Glutamatergic neuron (in vitro differentiated cells): ENCODE data around the gene MARS1. TPM values are rescaled to one million over a fixed set of nuclear protein-coding genes. Genes with fewer than 3 reads are reported as not detected.

ENCODE experiments used
- DNase-seq: peaks from one replicate; pipeline ENCODE4 v3.0.0; 2022
- H3K27ac Mint-ChIP-seq: one replicate; pipeline ENCODE4 v1.8.0; 2020; ENCODE audit warnings: mild to moderate bottlenecking, mixed read lengths, inconsistent platforms; ENCODE audit not compliant: unreplicated experiment
- H3K27me3 Mint-ChIP-seq: one replicate; pipeline ENCODE4 v1.8.0; 2020; ENCODE audit warnings: mild to moderate bottlenecking, moderate library complexity, mixed read lengths, inconsistent platforms; ENCODE audit not compliant: unreplicated experiment
- H3K36me3 Mint-ChIP-seq: one replicate; pipeline ENCODE4 v1.8.0; 2020; ENCODE audit warnings: mild to moderate bottlenecking, mixed read lengths, inconsistent platforms; ENCODE audit not compliant: unreplicated experiment
- H3K4me1 Mint-ChIP-seq: one replicate; pipeline ENCODE4 v1.8.0; 2020; ENCODE audit warnings: mild to moderate bottlenecking, low read depth, mixed read lengths, inconsistent platforms; ENCODE audit not compliant: unreplicated experiment
- H3K4me3 Mint-ChIP-seq: one replicate; pipeline ENCODE4 v1.8.0; 2020; ENCODE audit warnings: mild to moderate bottlenecking, mixed read lengths, inconsistent platforms; ENCODE audit not compliant: unreplicated experiment
- H3K9me3 Mint-ChIP-seq: one replicate; pipeline ENCODE4 v1.8.0; 2020; ENCODE audit warnings: mild to moderate bottlenecking, moderate library complexity, mixed read lengths, inconsistent platforms; ENCODE audit not compliant: unreplicated experiment
- total RNA-seq: library from RNA; stranded (reverse); fragmentation: NEBNext Ultra II Directional; extraction: Animal tissue kit (Norgen Biotek cat#: 25700); gene quantifications from one replicate; pipeline ENCODE4 v1.2.1, GENCODE V29; 2021; ENCODE audit not compliant: unreplicated experiment
- TF ChIP-seq, protein P1 (sequence below): fragments of 200-600 bp; sonication (generic); IDR thresholded peaks from one replicate; pipeline ENCODE4 v1.5.0; 2021; ENCODE audit not compliant: partially characterized antibody, unreplicated experiment

The MARS1 gene
- total RNA-seq, 1 donor from 2014 or later = 870 TPM

DNA sequence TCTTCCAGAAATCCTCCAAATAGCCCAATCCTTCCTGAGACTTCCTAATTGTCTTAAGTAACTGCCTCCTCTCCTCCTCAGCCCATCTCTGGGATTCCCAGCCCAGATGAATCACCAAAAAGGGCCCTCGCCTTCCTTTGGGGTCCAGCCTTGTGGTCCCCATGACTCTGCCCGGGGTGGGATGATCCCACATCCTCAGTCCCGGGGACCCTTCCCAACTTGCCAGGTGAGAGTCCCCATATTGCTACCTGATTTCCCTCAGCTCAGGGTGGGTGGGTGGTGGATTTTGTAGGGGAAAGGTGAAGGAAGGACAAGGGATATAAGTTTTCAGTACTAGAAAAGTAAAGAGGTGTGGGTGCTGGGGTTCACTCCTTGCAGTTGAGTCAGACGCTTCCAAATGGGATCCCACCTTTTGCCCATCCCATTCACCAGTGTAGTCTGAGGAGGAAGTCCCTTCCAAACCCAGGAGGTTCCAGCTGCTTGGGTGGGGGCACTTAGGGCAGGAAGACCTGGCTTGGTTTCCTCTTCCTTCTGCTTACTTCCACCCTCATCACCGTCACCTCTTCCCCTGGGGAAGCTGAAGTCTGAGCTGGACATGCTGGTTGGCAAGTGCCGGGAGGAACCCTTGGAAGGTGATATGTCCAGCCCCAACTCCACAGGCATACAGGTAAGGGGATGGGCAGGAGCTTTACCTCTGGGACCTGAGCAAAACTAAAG is 22.7 kb upstream of the MARS1 start:
- no peak for DNase-seq
- peaks cover 23% of the 10 kb centered on the region for H3K27me3 Mint-ChIP-seq
- H3K4me3 Mint-ChIP-seq = no peak overlapping the region
- TF ChIP-seq, protein P1, sequence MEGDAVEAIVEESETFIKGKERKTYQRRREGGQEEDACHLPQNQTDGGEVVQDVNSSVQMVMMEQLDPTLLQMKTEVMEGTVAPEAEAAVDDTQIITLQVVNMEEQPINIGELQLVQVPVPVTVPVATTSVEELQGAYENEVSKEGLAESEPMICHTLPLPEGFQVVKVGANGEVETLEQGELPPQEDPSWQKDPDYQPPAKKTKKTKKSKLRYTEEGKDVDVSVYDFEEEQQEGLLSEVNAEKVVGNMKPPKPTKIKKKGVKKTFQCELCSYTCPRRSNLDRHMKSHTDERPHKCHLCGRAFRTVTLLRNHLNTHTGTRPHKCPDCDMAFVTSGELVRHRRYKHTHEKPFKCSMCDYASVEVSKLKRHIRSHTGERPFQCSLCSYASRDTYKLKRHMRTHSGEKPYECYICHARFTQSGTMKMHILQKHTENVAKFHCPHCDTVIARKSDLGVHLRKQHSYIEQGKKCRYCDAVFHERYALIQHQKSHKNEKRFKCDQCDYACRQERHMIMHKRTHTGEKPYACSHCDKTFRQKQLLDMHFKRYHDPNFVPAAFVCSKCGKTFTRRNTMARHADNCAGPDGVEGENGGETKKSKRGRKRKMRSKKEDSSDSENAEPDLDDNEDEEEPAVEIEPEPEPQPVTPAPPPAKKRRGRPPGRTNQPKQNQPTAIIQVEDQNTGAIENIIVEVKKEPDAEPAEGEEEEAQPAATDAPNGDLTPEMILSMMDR = no peak
- peaks cover 8% of the 10 kb centered on the region for H3K4me1 Mint-ChIP-seq
- peaks cover 10% of the 10 kb centered on the region for H3K9me3 Mint-ChIP-seq
- H3K27ac Mint-ChIP-seq = no peak overlapping the region
- peaks cover 5% of the 10 kb centered on the region for H3K36me3 Mint-ChIP-seq

DNA sequence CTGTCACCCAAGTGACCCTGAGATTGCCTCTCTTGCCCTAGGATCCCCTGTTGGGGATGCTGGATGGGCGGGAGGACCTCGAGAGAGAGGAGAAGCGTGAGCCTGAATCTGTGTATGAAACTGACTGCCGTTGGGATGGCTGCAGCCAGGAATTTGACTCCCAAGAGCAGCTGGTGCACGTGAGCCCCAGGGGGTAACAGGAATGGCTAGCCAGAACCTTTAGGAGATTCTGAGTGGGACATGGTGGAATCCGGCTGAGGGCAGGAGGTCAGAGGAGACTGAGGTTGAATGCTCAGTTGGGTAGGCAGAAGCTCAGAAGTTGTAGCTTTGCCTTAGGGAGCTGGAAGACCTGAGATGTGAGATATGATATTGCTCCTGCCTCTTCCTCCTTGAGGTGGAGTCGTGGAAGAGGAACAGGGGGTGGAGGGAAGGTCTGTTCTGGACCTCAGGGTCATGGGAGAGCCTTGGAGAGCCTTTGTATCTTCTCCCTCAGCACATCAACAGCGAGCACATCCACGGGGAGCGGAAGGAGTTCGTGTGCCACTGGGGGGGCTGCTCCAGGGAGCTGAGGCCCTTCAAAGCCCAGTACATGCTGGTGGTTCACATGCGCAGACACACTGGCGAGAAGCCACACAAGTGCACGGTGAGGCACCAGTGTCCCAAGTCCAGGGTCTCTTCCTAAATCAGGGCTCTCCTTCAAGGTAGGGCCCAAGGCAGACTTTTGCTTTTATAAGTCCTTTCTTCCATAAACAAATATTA is 21.9 kb upstream of the MARS1 start:
- H3K4me3 Mint-ChIP-seq = no peak overlapping the region
- DNase-seq = no peak
- H3K4me1 Mint-ChIP-seq = peaks cover 4% of the 10 kb centered on the region
- H3K36me3 Mint-ChIP-seq = peaks cover 5% of the 10 kb centered on the region
- H3K9me3 Mint-ChIP-seq = peaks cover 9% of the 10 kb centered on the region
- no peak overlapping the region for H3K27ac Mint-ChIP-seq
- TF ChIP-seq, protein P1 = no peak
- H3K27me3 Mint-ChIP-seq = peaks cover 19% of the 10 kb centered on the region

DNA sequence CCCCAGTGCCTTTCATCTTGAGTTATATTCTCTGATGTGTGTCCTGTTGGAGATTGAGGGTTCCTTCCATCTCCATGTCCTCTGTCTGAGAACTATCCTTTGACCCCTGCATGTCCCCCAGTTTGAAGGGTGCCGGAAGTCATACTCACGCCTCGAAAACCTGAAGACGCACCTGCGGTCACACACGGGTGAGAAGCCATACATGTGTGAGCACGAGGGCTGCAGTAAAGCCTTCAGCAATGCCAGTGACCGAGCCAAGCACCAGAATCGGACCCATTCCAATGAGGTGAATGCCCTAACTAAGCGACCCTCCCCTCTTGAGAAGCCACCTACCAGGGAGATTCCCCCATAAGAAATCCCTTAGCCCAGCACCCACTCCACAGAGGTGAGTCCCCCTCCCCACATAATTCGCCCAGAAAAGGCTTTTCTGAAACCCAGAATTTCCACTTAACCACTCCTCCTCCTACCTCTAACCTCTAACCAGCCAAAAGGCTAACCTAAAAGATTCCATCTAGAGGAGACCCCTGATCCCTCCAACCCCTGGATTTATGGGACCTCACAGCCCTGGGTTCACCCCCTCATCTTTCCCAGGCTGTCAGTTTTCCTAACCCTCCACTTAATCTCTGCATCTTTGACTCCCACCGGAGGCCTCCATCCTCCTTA is 20.5 kb upstream of the MARS1 start:
- no peak for DNase-seq
- peaks cover 5% of the 10 kb centered on the region for H3K36me3 Mint-ChIP-seq
- H3K4me3 Mint-ChIP-seq = peak overlapping the region; percentile 0
- peaks cover 4% of the 10 kb centered on the region for H3K4me1 Mint-ChIP-seq
- TF ChIP-seq, protein P1 = no peak
- peaks cover 17% of the 10 kb centered on the region for H3K27me3 Mint-ChIP-seq
- peak overlapping the region; percentile 29 for H3K27ac Mint-ChIP-seq
- peaks cover 8% of the 10 kb centered on the region for H3K9me3 Mint-ChIP-seq

DNA sequence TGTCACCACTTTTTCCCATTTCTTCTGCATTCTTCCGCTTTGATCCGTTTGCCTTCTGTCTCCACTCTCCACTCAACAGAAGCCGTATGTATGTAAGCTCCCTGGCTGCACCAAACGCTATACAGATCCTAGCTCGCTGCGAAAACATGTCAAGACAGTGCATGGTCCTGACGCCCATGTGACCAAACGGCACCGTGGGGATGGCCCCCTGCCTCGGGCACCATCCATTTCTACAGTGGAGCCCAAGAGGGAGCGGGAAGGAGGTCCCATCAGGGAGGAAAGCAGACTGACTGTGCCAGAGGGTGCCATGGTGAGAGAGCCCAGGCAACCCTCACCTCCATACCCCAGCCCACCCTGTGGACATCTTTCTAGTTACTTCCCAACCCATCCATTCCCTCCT is 20.0 kb upstream of the MARS1 start:
- Mint-ChIP-seq H3K27ac (no peak overlapping the region), H3K36me3 (peaks cover 9% of the 10 kb centered on the region), H3K9me3 (peaks cover 4% of the 10 kb centered on the region), H3K4me3 (peak overlapping the region; percentile 0), H3K4me1 (peaks cover under 1% of the 10 kb centered on the region), H3K27me3 (peaks cover 14% of the 10 kb centered on the region)
- no peak for DNase-seq
- TF ChIP-seq, protein P1 = no peak
